Measurements from ENCODE around the gene TAS1R1. TPM values are rescaled to one million over a fixed set of nuclear protein-coding genes. Genes with fewer than 3 reads are reported as not detected.

The TAS1R1 gene
- total and polyA plus RNA-seq, 2 experiments from 2014 or later: 0.17 TPM; not detected in 1

- peak overlapping the region; percentile 89 for H3K4me3 ChIP-seq
- no peak for TF ChIP-seq CTCF (IDR thresholded peaks at IDR 0.05; ENCODE audit: low read depth, low read length)
- H3K9me3 ChIP-seq (ENCODE audit: low read depth): no peaks in the 10 kb centered on the region
- H3K27ac ChIP-seq: peak overlapping the region; percentile 92
- peak; percentile 54 to 56 for DNase-seq (ENCODE audit: low read depth in 1 of 2, low spot score in 1 of 2)
- no peaks in the 10 kb centered on the region for H3K27me3 ChIP-seq
- peaks cover 13% of the 10 kb centered on the region for H3K36me3 ChIP-seq
- H3K4me1 ChIP-seq (ENCODE audit: low read depth): no peaks in the 10 kb centered on the region
Measured at GRCh38 chr1:6625584-6626149, 70.6 kb downstream of the TAS1R1 start.

GRCh38 chr1:6627031-6627430 is 71.9 kb downstream of the TAS1R1 start:
- Histone ChIP-seq H3K27me3 (no peaks in the 10 kb centered on the region), H3K4me1 (ENCODE audit: low read depth) (no peaks in the 10 kb centered on the region), H3K9me3 (ENCODE audit: low read depth) (no peaks in the 10 kb centered on the region), H3K4me3 (no peak overlapping the region), H3K27ac (no peak overlapping the region), H3K36me3 (peaks cover 7% of the 10 kb centered on the region)
- no peak for TF ChIP-seq CTCF (IDR thresholded peaks at IDR 0.05; ENCODE audit: low read depth, low read length)
- DNase-seq (ENCODE audit: low read depth in 1 of 2, low spot score in 1 of 2): no peak

- no peak overlapping the region for H3K4me3 ChIP-seq
- no peak overlapping the region for H3K27ac ChIP-seq
- DNase-seq (ENCODE audit: low read depth in 1 of 2, low spot score in 1 of 2): no peak
- no peaks in the 10 kb centered on the region for H3K4me1 ChIP-seq (ENCODE audit: low read depth)
- H3K27me3 ChIP-seq: no peaks in the 10 kb centered on the region
- no peaks in the 10 kb centered on the region for H3K9me3 ChIP-seq (ENCODE audit: low read depth)
- TF ChIP-seq CTCF (IDR thresholded peaks at IDR 0.05; ENCODE audit: low read depth, low read length): no peak
- H3K36me3 ChIP-seq: peaks cover 7% of the 10 kb centered on the region
Measured at GRCh38 chr1:6627841-6628545, 72.9 kb downstream of the TAS1R1 start.

- no peaks in the 10 kb centered on the region for H3K9me3 ChIP-seq (ENCODE audit: low read depth)
- TF ChIP-seq CTCF (IDR thresholded peaks at IDR 0.05; ENCODE audit: low read depth, low read length): no peak
- peaks cover 5% of the 10 kb centered on the region for H3K36me3 ChIP-seq
- no peak for DNase-seq (ENCODE audit: low read depth in 1 of 2, low spot score in 1 of 2)
- no peak overlapping the region for H3K27ac ChIP-seq
- H3K27me3 ChIP-seq: no peaks in the 10 kb centered on the region
- no peaks in the 10 kb centered on the region for H3K4me1 ChIP-seq (ENCODE audit: low read depth)
- no peak overlapping the region for H3K4me3 ChIP-seq
Measured at GRCh38 chr1:6628971-6629479, 73.9 kb downstream of the TAS1R1 start.

Other genes starting within 250 kb of the TAS1R1 start
- gene ACOT7, start 161.5 kb upstream of the TAS1R1 start, total RNA-seq: 11.8 and 24.2 TPM in 2 replicates
- 22.3 and 51.2 TPM in 2 replicates for gene ACOT7, start 161.5 kb upstream of the TAS1R1 start, polyA plus RNA-seq
- gene HES2, start 135.4 kb upstream of the TAS1R1 start, total RNA-seq: not detected in 2 replicates
- 0.09 TPM in 1 of 2 replicates, not detected in the other for gene HES2, start 135.4 kb upstream of the TAS1R1 start, polyA plus RNA-seq
- gene ESPN, start 130.5 kb upstream of the TAS1R1 start, total RNA-seq: 9.7 and 18.1 TPM in 2 replicates
- gene ESPN, start 130.5 kb upstream of the TAS1R1 start, polyA plus RNA-seq: 8.0 and 9.7 TPM in 2 replicates
- gene TNFRSF25, start 89.1 kb upstream of the TAS1R1 start, total RNA-seq: 24.4 and 31.4 TPM in 2 replicates
- 11.3 and 11.8 TPM in 2 replicates for gene TNFRSF25, start 89.1 kb upstream of the TAS1R1 start, polyA plus RNA-seq
- 21.8 and 34.8 TPM in 2 replicates for gene PLEKHG5, start 63.6 kb upstream of the TAS1R1 start, total RNA-seq
- gene PLEKHG5, start 63.6 kb upstream of the TAS1R1 start, polyA plus RNA-seq: 9.6 and 18.7 TPM in 2 replicates
- gene NOL9, start 794 bp upstream of the TAS1R1 start, total RNA-seq: 22.4 and 33.2 TPM in 2 replicates
- 12.9 and 16.7 TPM in 2 replicates for gene NOL9, start 794 bp upstream of the TAS1R1 start, polyA plus RNA-seq
- gene ZBTB48, start 24.7 kb downstream of the TAS1R1 start, total RNA-seq: 38.5 and 46.3 TPM in 2 replicates
- 22.4 and 28.8 TPM in 2 replicates for gene ZBTB48, start 24.7 kb downstream of the TAS1R1 start, polyA plus RNA-seq
- gene KLHL21, start 47.6 kb downstream of the TAS1R1 start, total RNA-seq: 62.7 and 90.5 TPM in 2 replicates
- 37.3 and 40.6 TPM in 2 replicates for gene KLHL21, start 47.6 kb downstream of the TAS1R1 start, polyA plus RNA-seq
- 20.6 and 31.6 TPM in 2 replicates for gene PHF13, start 58.4 kb downstream of the TAS1R1 start, total RNA-seq
- gene PHF13, start 58.4 kb downstream of the TAS1R1 start, polyA plus RNA-seq: 16.8 and 25.9 TPM in 2 replicates
- 46.0 and 55.5 TPM in 2 replicates for gene THAP3, start 69.6 kb downstream of the TAS1R1 start, total RNA-seq
- gene THAP3, start 69.6 kb downstream of the TAS1R1 start, polyA plus RNA-seq: 35.1 and 43.7 TPM in 2 replicates
- 48.8 and 67.9 TPM in 2 replicates for gene DNAJC11, start 146.5 kb downstream of the TAS1R1 start, total RNA-seq
- 54.3 and 64.7 TPM in 2 replicates for gene DNAJC11, start 146.5 kb downstream of the TAS1R1 start, polyA plus RNA-seq
- gene CAMTA1, start 230.1 kb downstream of the TAS1R1 start, total RNA-seq: 209 and 213 TPM in 2 replicates
- 336 and 341 TPM in 2 replicates for gene CAMTA1, start 230.1 kb downstream of the TAS1R1 start, polyA plus RNA-seq

Data from cardiac muscle cell (in vitro differentiated cells and primary cell).